WI38 (cell line): Measurements from ENCODE around the gene SLC9A1.

Experiments
- H3K4me3 ChIP-seq: 2 replicates; pipeline ENCODE4 v1.5.1; 2011; ENCODE audit warnings: low read depth, mild to moderate bottlenecking, control low read depth, low read length
- TF ChIP-seq, protein P1 (sequence below): IDR thresholded peaks from 2 replicates; pipeline ENCODE4 v1.5.1; 2012; ENCODE audit warnings: low read depth, mild to moderate bottlenecking, control low read depth, low read length

The SLC9A1 gene

DNA sequence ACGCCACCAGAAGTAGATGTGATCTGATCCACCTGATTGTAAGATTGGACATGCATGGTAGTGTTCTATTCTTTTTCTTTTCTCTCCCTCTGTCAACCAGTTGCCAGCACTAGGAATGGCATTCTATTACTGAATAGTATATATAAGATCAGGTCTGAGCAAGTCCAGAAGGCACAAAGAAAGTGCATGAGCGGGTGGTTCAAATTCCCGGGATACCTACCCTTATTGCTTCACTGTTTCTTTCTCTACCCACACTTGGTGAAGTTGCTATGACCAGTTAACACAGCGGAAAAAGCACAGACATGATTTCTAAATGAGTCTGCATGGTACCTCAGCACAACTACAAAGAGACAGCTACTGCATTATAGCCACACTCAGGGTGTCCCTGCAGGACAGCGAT lies 64.0 kb downstream of the SLC9A1 start:
- no peak overlapping the region for H3K4me3 ChIP-seq
- TF ChIP-seq, protein P1, sequence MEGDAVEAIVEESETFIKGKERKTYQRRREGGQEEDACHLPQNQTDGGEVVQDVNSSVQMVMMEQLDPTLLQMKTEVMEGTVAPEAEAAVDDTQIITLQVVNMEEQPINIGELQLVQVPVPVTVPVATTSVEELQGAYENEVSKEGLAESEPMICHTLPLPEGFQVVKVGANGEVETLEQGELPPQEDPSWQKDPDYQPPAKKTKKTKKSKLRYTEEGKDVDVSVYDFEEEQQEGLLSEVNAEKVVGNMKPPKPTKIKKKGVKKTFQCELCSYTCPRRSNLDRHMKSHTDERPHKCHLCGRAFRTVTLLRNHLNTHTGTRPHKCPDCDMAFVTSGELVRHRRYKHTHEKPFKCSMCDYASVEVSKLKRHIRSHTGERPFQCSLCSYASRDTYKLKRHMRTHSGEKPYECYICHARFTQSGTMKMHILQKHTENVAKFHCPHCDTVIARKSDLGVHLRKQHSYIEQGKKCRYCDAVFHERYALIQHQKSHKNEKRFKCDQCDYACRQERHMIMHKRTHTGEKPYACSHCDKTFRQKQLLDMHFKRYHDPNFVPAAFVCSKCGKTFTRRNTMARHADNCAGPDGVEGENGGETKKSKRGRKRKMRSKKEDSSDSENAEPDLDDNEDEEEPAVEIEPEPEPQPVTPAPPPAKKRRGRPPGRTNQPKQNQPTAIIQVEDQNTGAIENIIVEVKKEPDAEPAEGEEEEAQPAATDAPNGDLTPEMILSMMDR, result no peak

DNA sequence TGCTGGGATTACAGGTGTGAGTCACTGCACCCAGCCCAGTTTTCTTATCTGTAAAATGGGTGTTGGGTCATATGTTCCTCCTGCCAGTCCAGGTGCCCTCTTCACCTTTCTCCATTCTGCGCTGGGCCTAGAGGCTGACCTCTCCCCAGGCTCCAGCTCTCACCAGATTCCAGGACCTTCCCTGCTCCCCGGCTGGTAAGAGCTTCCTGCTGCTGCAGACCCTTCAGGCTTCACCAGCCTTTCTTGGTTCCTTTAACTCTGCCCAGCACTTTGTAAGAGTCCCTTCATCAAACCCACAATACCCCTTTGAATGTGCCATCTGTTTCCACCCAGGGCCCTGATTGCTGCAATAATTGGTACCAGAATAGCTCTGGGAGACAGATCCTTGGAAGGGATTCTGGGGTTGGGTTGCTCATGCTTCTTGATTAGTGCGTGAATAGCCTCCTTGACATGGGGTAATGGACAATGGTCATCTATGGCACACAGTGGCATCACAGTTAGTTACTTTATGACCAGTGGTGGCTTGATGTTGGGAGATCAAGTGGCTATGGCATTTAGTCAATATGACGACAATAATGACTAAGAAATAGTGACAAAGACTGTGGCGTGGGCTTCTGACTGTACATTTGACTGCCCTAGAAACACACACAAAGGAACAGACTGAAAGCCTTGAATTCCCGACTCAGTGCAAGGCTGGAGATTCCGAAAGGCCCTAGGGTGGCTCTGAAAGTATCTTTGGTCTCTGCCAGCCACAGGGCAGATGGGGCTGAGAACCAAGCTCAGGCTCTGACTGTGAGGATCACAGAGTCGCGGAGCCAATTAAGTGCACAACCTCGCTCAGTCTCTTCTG lies 67.3 kb downstream of the SLC9A1 start:
- no peak overlapping the region for H3K4me3 ChIP-seq
- TF ChIP-seq, protein P1, result no peak

DNA sequence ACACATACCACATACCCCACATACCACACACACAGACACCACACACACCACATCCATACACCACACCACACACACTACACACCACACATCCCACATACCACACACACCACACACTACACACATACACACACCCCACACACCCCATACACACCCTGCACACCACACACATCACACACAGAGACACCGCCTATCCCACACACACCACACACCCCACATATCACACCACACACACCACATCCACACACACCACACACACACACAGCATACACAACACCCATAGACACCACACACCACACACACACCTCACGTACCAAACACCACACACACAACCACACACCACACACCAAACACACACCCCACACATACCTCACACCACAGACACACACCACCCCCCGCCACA lies 68.3 kb downstream of the SLC9A1 start:
- H3K4me3 ChIP-seq, result no peak overlapping the region
- TF ChIP-seq, protein P1, result no peak

DNA sequence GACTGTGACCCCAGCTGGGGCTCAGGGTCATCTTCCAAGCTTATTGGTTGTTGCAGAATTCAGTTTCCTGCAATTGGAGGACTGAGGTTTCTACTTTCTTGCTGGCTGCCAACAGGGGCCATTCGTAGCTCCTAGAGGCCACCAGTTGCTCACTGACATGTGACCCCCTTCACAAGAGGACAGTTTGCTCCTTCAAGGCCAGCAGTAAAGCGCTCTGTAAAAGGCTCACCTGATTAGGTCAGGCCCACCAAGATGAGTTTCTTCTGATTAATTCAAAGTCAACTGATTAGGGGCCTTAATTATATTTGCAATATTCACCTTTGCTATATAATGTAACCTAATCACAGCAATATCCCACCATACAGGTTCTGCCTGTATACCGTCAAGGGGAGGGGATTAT lies 68.9 kb downstream of the SLC9A1 start:
- TF ChIP-seq, protein P1, result no peak
- H3K4me3 ChIP-seq, result no peak overlapping the region

DNA sequence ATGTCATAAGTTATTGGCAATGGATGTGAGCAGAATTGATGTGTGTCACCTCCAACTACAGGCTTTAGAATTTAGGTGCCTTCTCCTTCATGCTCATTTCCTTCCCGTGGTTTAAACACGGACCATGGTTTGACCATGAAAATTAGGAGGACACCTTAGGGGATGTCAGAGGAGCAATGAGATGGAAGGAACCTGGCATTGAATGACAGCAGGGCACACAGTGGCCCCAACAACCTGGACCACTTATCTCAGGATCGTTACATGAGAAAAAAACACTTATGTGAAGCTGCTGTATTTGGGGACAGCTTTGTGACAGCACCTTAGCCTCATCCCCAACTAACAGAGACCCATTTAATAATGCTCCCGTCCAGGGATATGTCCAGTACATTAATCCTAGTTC lies 70.8 kb downstream of the SLC9A1 start:
- H3K4me3 ChIP-seq, result no peak overlapping the region
- TF ChIP-seq, protein P1, result no peak

DNA sequence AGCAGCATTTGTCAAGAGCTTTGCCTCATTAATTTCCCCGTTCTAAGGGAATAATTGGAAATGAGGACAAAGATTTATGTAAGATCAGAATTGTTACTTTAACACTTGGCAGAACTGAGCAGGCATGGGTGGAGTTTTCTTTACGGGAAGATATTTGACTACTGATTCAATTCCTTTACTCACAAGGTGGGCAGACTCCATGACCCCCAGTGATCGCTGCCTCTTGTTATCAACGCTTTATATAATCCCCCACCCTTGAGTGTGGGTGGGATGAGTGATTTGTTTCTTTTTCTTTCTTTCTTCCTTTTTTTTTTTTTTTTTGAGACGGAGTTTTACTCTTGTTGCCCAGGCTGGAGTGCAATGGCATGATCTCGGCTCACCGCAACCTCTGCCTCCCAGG lies 77.0 kb downstream of the SLC9A1 start:
- TF ChIP-seq, protein P1, result no peak

DNA sequence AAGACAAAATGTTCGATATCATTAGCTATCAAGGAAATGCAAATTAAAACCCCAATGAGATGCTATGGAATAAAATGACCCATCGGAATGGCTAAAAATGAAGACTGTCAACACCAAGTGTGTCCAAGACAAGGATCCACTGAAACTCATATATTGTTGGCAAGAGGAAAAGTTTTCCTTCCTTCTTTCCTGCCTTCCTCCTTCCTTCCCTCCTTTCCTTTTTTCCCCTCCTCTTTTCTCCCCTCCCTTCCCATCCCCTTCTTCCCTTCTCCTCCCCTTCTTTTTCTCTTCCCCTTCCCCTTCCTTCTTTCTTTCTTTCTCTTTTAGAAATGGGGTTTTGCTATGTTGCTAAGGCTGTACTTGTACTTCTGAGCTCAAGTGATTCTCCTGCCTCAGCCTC lies 78.1 kb downstream of the SLC9A1 start:
- H3K4me3 ChIP-seq, result no peak overlapping the region
- TF ChIP-seq, protein P1, result no peak

More for the DNA sequence above, 77.0 kb downstream of the SLC9A1 start:
- H3K4me3 ChIP-seq, result no peak overlapping the region
